ENCODE measurements around the gene GRB7.
"Not testable (repeated sequence)": the region's sequence is repeated elsewhere in the genome, so short reads cannot be mapped to it uniquely, and the experiment has no call there.

The GRB7 gene

GRCh38 chr17:39753514-39754160 is 15.9 kb downstream of the GRB7 start:
- peak; percentile 74 for DNase-seq

GRCh38 chr17:39754161-39754957 is 16.6 kb downstream of the GRB7 start:
- DNase-seq = peak; percentile 97

More at GRCh38 chr17:39753514-39754160, 15.9 kb downstream of the GRB7 start:
- ATAC-seq = peak; percentile 2

GRCh38 chr17:39754958-39755553 is 17.3 kb downstream of the GRB7 start:
- peak; percentile 53 for DNase-seq

More at GRCh38 chr17:39754161-39754957, 16.6 kb downstream of the GRB7 start:
- ATAC-seq = peak; percentile 76

GRCh38 chr17:39755554-39756379 is 18.0 kb downstream of the GRB7 start:
- ATAC-seq = peak; percentile 5
- peak; percentile 70 for DNase-seq

More at GRCh38 chr17:39754958-39755553, 17.3 kb downstream of the GRB7 start:
- ATAC-seq = no peak

- DNase-seq (no peak), ATAC-seq (no peak)
These were observed 18.8 kb downstream of the GRB7 start for GRCh38 chr17:39756380-39757079.

GRCh38 chr17:39757176-39757662 is 19.5 kb downstream of the GRB7 start:
- DNase-seq (peak; percentile 9), ATAC-seq (no peak)

- ATAC-seq (peak; percentile 46), DNase-seq (peak; percentile 76)
These were observed 20.5 kb downstream of the GRB7 start for GRCh38 chr17:39757931-39758873.

GRCh38 chr17:39759204-39759603 is 21.5 kb downstream of the GRB7 start:
- DNase-seq (peak; percentile 13), ATAC-seq (no peak)

GRCh38 chr17:39761861-39762496 is 24.2 kb downstream of the GRB7 start:
- ATAC-seq (peak; percentile 50), DNase-seq (peak; percentile 37)

- DNase-seq = no peak
- no peak for ATAC-seq
These were observed 25.5 kb downstream of the GRB7 start for GRCh38 chr17:39763051-39763820.

- ATAC-seq, DNase-seq: not testable (repeated sequence)
These were observed 26.4 kb downstream of the GRB7 start for GRCh38 chr17:39764171-39764570.

GRCh38 chr17:39765175-39765574 is 27.4 kb downstream of the GRB7 start:
- ATAC-seq (no peak), DNase-seq (no peak)

GRCh38 chr17:39765766-39766165 is 28.0 kb downstream of the GRB7 start:
- DNase-seq = no peak
- no peak for ATAC-seq

- no peak for ATAC-seq
- peak; percentile 46 for DNase-seq
These were observed 29.4 kb downstream of the GRB7 start for GRCh38 chr17:39767147-39767546.

GRCh38 chr17:39769974-39770587 is 32.3 kb downstream of the GRB7 start:
- ATAC-seq (peak; percentile 85), DNase-seq (peak; percentile 52)

- DNase-seq (no peak), ATAC-seq (no peak)
These were observed 34.7 kb downstream of the GRB7 start for GRCh38 chr17:39772415-39772814.

GRCh38 chr17:39772987-39773934 is 35.5 kb downstream of the GRB7 start:
- ATAC-seq (no peak), DNase-seq (no peak)

All from stimulated activated naive CD8-positive, alpha-beta T cell treated with anti-CD3 and anti-CD28 coated beads, Interleukin-15, Interleukin-2, amounts not matched to agents 100 U/mL and 50 U/mL, for 24 hours (primary cell).